Stimulated activated CD8-positive, alpha-beta memory T cell treated with anti-CD3 and anti-CD28 coated beads, Interleukin-7, amount 100 ng/mL, for 4 hours (primary cell): ENCODE data around the gene ATP8B1.
A peak's percentile ranks its signal among the peaks of the same experiment; 100 is the strongest.

Experiments
- DNase-seq, 2 donors: peaks; one replicate each; pipeline ENCODE4 v3.0.0-alpha.2; 2020; ENCODE audit warnings: low read depth in 2 of 2

Gene ATP8B1

GRCh38 chr18:57792631-57793301 is 10.3 kb downstream of the ATP8B1 start:
- no peak for DNase-seq

GRCh38 chr18:57791911-57792310 is 11.2 kb downstream of the ATP8B1 start:
- no peak for DNase-seq

- DNase-seq: no peak
Observed at GRCh38 chr18:57791192-57791591, 11.9 kb downstream of the ATP8B1 start.

- no peak for DNase-seq
Observed at GRCh38 chr18:57790316-57790715, 12.8 kb downstream of the ATP8B1 start.

GRCh38 chr18:57789759-57790158 is 13.4 kb downstream of the ATP8B1 start:
- DNase-seq: no peak

GRCh38 chr18:57789090-57789489 is 14.0 kb downstream of the ATP8B1 start:
- DNase-seq: no peak

GRCh38 chr18:57787068-57787685 is 15.9 kb downstream of the ATP8B1 start:
- DNase-seq: no peak

GRCh38 chr18:57785751-57786437 is 17.2 kb downstream of the ATP8B1 start:
- no peak for DNase-seq

- no peak for DNase-seq
Observed at GRCh38 chr18:57784801-57785114, 18.4 kb downstream of the ATP8B1 start.

GRCh38 chr18:57784034-57784800 is 18.9 kb downstream of the ATP8B1 start:
- no peak for DNase-seq

- no peak for DNase-seq
Observed at GRCh38 chr18:57782049-57782448, 21.1 kb downstream of the ATP8B1 start.

GRCh38 chr18:57780706-57781347 is 22.3 kb downstream of the ATP8B1 start:
- no peak for DNase-seq

- no peak for DNase-seq
Observed at GRCh38 chr18:57780318-57780705, 22.8 kb downstream of the ATP8B1 start.

- no peak for DNase-seq
Observed at GRCh38 chr18:57776767-57777166, 26.3 kb downstream of the ATP8B1 start.

GRCh38 chr18:57776354-57776753 is 26.8 kb downstream of the ATP8B1 start:
- DNase-seq: peak; percentile 2 to 24

- no peak for DNase-seq
Observed at GRCh38 chr18:57775937-57776336, 27.2 kb downstream of the ATP8B1 start.

GRCh38 chr18:57772387-57772799 is 30.7 kb downstream of the ATP8B1 start:
- DNase-seq: no peak

GRCh38 chr18:57771626-57772025 is 31.5 kb downstream of the ATP8B1 start:
- DNase-seq: no peak

GRCh38 chr18:57771193-57771592 is 31.9 kb downstream of the ATP8B1 start:
- no peak for DNase-seq

GRCh38 chr18:57768537-57769326 is 34.4 kb downstream of the ATP8B1 start:
- no peak for DNase-seq
